ENCODE data around the gene SART1. TPM values are rescaled to one million over a fixed set of nuclear protein-coding genes. Genes with fewer than 3 reads are reported as not detected.

SART1 gene
- total and polyA plus RNA-seq, 7 donors = 22.2 to 50.0 (median 36.7) TPM

- 98% methylated on average over 8 of the region's 8 CpGs for WGBS, 2 donors
- peaks cover 33 to 69% (median 38%) of the 10 kb centered on the region in 4 donors for H3K36me3 ChIP-seq
- H3K27me3 ChIP-seq = no peaks in the 10 kb centered on the region
- intact Hi-C loops (cut with DNase I) = no loop called here
- H3K27ac ChIP-seq = no peak overlapping the region
- TF ChIP-seq POLR2AphosphoS5 (IDR thresholded peaks at IDR 0.05) = no peak
- TF ChIP-seq POLR2A (IDR thresholded peaks at IDR 0.05) = no peak
- H3K9me3 ChIP-seq = no peaks in the 10 kb centered on the region
- H3K4me1 ChIP-seq = no peaks in the 10 kb centered on the region
- H3K4me3 ChIP-seq = no peak overlapping the region
- DNase-seq = no peak
Observed at GRCh38 chr11:65972116-65972515, 10.6 kb downstream of the SART1 start.

- H3K36me3 ChIP-seq = peaks cover 31 to 69% (median 39%) of the 10 kb centered on the region in 4 donors
- TF ChIP-seq POLR2A (IDR thresholded peaks at IDR 0.05) = no peak
- no peaks in the 10 kb centered on the region for H3K27me3 ChIP-seq
- WGBS, 2 donors = 93 to 97% methylated on average over 13 of the region's 13 CpGs
- no peak for DNase-seq
- no peak overlapping the region for H3K4me3 ChIP-seq
- no peaks in the 10 kb centered on the region for H3K9me3 ChIP-seq
- H3K27ac ChIP-seq = no peak overlapping the region
- no peaks in the 10 kb centered on the region for H3K4me1 ChIP-seq
- intact Hi-C loops (cut with DNase I) = no loop called here
Observed at GRCh38 chr11:65973439-65974110, 12.0 kb downstream of the SART1 start.

GRCh38 chr11:65975771-65976170, 14.2 kb downstream of the SART1 start:
- intact Hi-C loops (cut with DNase I) = no loop called here
- WGBS, 2 donors = 94 to 97% methylated on average over 9 of the region's 9 CpGs
- Histone ChIP-seq H3K4me1 (no peaks in the 10 kb centered on the region), H3K4me3 (no peak overlapping the region), H3K27ac (no peak overlapping the region), H3K27me3 (no peaks in the 10 kb centered on the region), H3K9me3 (no peaks in the 10 kb centered on the region), H3K36me3 (peaks cover 30 to 63% (median 32%) of the 10 kb centered on the region in 4 donors)
- no peak for DNase-seq
- TF ChIP-seq POLR2A (IDR thresholded peaks at IDR 0.05) (no peak), CTCF (IDR thresholded peaks at IDR 0.05) (no peak), POLR2AphosphoS5 (IDR thresholded peaks at IDR 0.05) (no peak), EP300 (IDR thresholded peaks at IDR 0.05) (no peak)

GRCh38 chr11:65976216-65977176, 15.0 kb downstream of the SART1 start:
- Histone ChIP-seq H3K4me1 (no peaks in the 10 kb centered on the region), H3K4me3 (no peak overlapping the region), H3K9me3 (no peaks in the 10 kb centered on the region), H3K27ac (no peak overlapping the region), H3K36me3 (peaks cover 30 to 63% (median 32%) of the 10 kb centered on the region in 4 donors), H3K27me3 (no peaks in the 10 kb centered on the region)
- TF ChIP-seq POLR2AphosphoS5 (IDR thresholded peaks at IDR 0.05) (no peak), CTCF (IDR thresholded peaks at IDR 0.05) (no peak), EP300 (IDR thresholded peaks at IDR 0.05) (no peak), POLR2A (IDR thresholded peaks at IDR 0.05) (no peak)
- WGBS, 2 donors = 83 to 87% methylated on average over 43 of the region's 43 CpGs
- intact Hi-C loops (cut with DNase I) = no loop called here
- DNase-seq = no peak

- 93 to 94% methylated on average over 28 of the region's 29 CpGs for WGBS, 2 donors
- H3K4me1 ChIP-seq = no peaks in the 10 kb centered on the region
- peaks cover 30 to 52% (median 32%) of the 10 kb centered on the region in 4 donors for H3K36me3 ChIP-seq
- H3K27me3 ChIP-seq = no peaks in the 10 kb centered on the region
- no peak for DNase-seq
- no peak overlapping the region for H3K27ac ChIP-seq
- intact Hi-C loops (cut with DNase I) = no loop called here
- no peaks in the 10 kb centered on the region for H3K9me3 ChIP-seq
- H3K4me3 ChIP-seq = no peak overlapping the region
- no peak for TF ChIP-seq CTCF (IDR thresholded peaks at IDR 0.05)
- no peak for TF ChIP-seq POLR2A (IDR thresholded peaks at IDR 0.05)
- TF ChIP-seq POLR2AphosphoS5 (IDR thresholded peaks at IDR 0.05) = no peak
- TF ChIP-seq EP300 (IDR thresholded peaks at IDR 0.05) = no peak
Observed at GRCh38 chr11:65977621-65978390, 16.3 kb downstream of the SART1 start.

All from sigmoid colon (tissue), 7 donors.